Activated naive CD4-positive, alpha-beta T cell treated with anti-CD3 and anti-CD28 coated beads, Interleukin-2, amount 10 ng/mL, durations not matched to agents 5 hours and 36 hours (primary cell): ENCODE data around the gene ROCK1. TPM values are rescaled to one million over a fixed set of nuclear protein-coding genes. Genes with fewer than 3 reads are reported as not detected.

Experiments
- total RNA-seq, 2 experiments: library from RNA; stranded (reverse); gene quantifications; one replicate each; pipeline ENCODE4 v1.2.3, GENCODE V29; 2021

ROCK1 gene
- total RNA-seq, result 10 to 100 TPM; 63.4 to 64.2 TPM

GRCh38 chr18:21111346-21112139 is at the start of gene ROCK1:
Gene ROCK1, minus strand, starts transcription at chr18:21111813. Its CDS starts 903 bp downstream, at chr18:21110910.

Other genes with a start within 250 kb of the ROCK1 start
- gene GREB1L, start 130.4 kb upstream of the ROCK1 start, total RNA-seq, result not detected